NAMALWA (cell line): Measurements from ENCODE around the gene DRGX.

Experiments
- DNase-seq: peaks from one replicate; pipeline ENCODE4 v3.0.0-alpha.2; 2015; ENCODE audit warnings: low spot score

The DRGX gene

DNA sequence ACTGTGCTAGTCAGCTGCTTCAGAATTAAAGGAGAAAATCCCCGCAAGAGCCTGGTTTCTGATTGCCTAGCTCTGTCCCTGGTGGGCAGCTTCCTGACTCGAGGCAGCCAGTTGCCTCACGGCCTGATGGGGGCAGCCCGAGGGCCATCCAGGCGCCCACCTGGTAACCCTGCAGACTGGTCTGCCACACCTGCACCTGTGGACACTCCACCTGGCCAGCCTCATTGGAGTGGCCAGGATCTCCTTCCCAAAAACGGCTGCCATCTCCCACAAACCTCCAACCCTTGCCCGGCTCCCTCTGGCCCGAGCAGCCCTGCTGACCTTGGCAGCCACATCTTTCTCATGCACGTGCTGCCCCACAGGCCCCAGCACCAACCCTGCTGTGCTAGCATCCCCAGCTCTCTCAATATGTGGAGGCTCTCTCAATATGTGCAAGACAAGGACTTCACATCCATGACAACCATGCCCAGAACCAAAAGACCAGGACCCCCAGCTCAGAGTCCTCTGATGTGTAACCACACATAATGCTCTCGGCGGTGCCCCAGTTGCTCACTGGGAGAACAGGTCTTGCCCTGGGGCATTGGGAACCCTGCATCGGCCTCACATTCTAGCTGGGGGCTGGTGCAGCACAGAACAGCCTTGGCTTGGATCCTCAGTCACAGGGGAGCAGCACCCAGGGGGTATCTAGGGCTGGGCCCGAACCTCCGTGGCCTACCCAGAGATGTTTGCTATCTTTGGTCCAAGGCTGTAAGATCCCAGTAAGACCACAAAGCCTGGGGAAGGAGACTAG, 14.6 kb downstream of the DRGX start:
- no peak for DNase-seq

DNA sequence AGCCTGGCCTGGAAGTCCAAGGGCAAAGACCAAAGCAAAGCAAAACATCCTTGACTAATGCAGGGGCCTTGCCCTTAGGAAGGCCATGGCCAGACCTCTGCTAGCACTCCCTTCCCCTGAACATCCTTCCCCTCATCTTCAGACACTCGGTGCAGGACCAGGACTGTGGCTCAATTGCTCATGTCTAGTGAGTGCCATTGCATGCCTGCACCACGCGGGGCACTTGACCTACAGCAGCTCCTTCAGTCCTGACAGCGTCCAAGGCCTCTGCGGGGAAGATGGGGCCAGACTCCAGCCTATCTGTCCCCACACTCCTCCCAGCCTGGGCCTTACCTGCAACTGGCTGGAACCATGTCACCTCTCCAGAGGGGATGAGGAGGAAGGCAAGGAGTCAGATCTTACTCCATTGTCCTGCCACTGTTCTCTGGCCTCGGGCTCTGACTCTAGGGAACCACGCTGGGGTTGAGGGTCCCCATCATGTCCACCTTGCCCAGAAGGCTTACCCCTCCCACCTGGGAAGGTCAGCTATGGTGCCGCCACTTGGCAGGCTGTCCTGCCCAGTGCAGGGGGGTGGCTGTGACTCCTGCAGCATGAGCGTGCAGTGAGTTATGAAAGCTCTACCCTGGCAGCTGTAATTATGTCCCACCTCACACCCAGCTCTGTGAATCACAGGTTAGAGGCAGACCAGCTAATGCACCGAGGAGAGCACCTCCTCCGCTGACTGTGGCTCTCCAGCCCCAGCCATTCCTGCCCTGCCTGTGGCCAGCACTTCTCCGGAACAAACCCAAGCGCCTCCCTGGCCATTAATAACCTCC, 16.1 kb downstream of the DRGX start:
- peak; percentile 34 for DNase-seq

DNA sequence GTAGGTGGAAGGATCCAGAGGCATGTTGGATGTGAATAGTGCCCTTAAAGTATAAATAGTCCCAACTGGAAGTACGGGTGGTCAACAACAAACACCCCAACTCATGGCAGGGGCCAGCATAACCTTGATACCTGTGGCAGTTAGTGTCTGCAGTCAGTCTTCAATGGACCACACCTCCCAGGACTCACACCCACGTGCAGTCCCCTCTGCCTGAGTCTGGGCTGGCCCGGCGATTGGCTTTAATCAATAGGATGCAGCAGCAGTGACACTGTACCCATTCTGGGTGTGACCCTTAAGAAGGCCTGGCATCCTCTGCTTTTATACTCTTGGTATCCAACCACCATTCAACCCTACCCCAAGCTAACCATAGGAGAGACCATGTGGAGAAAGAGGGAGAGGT, 18.6 kb downstream of the DRGX start:
- no peak for DNase-seq

DNA sequence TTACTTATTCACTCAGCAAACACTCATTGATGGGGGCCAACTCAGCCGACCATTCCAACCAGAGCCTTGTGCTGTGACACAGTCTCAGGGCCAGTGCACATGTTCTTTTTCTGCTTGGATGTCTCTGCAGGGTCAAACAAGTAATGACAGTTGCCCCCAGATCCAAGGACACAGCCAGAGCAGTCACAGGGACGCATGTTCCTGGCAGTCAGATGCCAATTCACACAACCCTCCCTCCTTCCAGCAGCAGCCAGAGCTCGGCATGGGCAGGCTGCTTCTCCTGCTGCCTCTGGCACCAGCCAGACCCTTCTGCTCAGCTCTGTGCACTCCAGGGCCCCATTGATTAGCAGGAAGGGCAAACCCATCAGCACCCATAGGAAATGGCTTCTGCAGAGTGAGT, 20.3 kb downstream of the DRGX start:
- no peak for DNase-seq

DNA sequence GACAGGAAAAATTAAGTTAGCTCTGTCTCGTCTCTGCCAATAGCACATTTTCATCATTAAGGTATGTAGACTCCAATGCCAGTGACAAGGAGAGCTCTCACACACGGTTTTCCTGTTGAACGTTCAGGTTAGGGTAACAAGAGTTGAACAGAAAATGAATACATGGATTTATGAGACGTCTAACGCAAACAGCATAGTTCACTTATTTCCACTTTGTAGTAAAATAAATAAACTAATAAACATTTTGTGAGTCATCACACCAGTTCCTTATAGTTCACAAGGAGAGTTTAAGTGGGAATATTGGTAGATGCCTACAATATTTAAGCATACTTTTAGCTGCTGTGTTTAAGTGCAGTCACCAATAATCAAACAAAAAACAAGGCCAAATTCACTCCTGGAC, 21.1 kb downstream of the DRGX start:
- no peak for DNase-seq

DNA sequence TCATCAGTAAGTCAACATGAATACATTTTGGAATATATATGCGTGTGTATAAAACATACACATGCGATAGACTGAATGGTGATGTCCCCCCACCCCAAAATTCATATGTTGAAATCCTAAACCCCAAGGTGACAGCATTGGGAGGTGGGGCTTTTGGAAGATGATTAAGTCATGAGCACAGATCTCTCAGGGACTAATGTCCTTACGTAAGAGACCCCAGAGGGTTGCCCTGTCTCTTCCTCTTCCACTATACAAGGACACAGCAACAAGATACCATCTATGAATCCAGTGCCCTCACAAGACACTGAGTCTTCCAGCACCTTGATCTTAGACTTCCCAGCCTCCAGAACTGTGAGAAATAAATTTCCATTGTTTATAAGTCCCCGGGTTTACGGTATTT, 22.5 kb downstream of the DRGX start:
- DNase-seq = no peak

DNA sequence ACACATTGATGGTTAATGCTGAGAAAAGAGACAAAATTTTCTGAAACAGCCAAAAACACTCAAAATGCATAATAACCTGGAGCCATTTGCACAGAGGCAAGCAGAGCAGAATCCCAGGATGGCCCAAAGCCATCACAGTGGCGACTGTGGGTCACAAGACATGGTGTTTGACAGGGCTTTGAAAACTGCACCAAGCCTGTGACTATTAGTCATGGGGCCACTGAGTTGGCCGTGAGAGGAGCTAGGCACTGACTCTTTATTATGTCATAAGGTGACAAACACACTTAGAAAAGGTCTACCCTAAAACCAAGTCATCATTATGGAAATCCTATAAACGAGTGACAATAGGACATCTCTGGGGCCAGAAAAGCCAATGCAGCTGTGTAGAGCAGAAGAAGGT, 23.9 kb downstream of the DRGX start:
- no peak for DNase-seq

DNA sequence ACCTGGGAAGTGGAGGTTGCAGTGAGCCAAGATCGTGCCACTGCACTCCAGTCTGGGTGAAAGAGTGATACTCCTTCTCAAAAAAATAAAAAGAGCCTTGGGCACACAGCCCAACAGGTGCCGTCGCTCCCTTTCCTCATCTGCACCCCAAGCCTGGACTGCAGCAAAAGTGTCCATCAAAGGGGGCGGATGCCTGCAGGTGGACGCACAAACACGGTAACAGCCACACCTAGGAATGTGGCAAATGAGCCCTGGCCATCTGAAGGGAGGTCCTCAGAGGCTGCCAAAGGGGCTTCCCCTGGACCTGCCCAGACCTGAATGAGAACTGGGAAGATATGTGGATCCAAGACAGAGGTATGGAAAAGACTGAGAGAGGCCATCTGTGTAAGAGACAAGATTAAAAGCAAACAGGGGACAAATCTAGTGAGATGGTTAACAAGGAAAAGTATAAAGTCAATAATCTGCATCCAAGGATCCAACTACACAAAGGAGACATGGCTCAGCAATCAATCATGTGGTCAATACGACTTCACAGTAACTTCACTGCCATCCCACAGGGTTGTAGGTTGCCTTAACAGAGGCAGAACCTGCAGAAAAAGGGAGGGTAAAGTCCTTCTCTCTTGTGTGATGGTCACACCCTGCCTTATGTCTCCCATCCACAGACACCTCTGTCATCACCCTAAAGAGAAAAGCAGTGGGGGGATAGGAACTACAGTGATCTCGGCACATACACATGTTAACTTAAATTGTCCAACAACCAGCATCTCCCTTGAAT, 25.4 kb downstream of the DRGX start:
- DNase-seq = no peak

DNA sequence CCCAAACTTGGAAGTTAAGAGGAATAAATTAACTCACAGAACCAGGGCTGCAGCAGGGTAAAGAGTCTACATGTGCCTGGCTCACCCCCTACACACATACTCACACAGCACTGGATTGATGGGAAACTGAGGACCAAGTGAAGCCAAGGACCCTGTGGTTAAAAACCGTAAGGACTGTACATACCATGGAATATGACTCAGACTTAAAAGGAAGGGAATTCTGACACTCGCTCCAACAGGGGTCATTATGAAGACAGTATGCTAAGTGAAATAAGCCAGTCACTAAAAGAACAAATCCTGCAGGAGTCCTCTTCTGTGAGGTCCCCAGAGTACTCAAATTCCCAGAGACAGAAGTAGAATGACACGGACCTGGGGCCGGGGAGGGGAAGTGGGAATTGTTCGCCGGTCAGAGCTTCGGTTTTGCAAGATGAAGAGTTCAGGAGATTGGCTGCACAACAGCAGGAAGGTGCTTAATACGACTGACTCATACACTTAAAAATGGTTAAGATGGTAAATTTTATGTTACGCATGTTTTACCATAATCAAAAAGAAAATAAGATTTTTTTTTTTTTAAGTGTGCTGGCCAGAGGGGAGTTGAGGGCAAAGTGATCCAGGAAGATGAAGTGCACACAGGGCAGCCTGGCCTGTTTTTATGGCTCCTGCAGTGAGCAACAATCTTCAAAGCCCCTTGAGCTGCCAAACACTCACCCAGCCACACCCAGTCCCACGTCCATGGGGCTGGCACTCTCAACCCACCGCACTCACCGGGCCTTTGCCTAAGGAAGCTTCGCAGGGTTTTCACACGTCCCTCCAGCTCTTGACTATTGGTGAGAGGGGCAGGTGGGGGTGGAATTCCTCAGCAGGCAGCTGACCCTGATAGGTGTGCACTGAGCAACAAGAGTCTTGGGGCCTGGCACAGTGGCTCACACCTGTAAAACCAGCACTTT, 26.4 kb downstream of the DRGX start:
- DNase-seq = no peak

DNA sequence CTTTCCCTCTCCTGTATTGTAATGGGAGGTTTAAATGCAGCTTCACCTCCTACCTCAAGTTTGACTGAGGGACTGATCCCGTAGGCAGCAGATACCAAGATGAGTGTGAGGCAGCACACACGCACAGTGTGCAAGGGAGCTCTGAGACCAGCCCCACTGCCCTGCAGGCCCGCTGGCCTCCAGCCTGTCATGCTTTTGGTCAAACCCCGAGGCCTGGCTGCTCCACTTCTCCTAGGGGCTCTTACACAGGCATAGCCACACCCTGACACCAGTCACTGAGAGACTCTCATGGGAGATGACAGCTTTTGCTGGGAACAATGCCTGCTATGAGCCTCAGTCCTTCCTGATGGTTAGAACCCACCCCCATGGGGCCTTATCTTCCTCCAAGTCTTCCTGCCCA, 27.6 kb downstream of the DRGX start:
- no peak for DNase-seq

DNA sequence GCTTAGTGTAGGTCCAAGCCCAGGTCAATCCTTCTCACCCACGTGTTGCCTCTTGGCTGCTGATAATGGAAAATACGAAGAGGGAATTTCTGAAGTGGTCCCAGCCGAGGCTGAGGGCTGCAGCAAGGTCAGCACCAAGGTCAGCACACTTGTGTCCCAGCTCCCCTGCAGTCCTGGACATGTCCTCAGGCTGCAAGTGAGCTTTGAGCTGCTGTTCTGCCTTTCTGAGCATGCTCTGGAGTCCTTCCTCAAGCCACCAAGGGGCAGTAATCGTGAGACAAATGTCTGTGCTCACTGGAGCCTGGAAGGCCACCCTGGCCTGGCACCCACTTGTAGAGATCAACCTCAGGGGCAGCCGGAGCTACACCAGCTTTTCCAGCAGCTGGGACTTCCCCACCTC, 28.3 kb downstream of the DRGX start:
- DNase-seq = peak; percentile 5

DNA sequence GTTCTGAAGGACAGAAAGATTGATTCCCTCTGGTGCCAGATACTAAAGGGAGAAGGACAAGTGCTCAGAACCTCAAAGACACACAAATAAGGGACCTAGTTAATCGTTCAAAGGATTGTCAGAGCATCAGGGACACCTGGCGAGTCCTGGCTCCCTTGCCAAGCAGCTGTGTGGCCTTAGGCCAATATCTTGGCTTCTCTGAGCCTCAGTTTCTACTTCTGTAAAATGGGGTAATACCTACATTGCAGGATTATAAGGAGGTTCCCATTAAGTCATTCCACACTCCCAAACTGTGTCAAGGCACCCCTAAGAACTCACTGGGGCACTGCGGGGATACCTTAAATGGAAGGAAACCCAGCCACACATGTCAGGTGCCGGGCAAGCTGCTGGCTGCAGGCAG, 29.4 kb downstream of the DRGX start:
- DNase-seq = no peak

DNA sequence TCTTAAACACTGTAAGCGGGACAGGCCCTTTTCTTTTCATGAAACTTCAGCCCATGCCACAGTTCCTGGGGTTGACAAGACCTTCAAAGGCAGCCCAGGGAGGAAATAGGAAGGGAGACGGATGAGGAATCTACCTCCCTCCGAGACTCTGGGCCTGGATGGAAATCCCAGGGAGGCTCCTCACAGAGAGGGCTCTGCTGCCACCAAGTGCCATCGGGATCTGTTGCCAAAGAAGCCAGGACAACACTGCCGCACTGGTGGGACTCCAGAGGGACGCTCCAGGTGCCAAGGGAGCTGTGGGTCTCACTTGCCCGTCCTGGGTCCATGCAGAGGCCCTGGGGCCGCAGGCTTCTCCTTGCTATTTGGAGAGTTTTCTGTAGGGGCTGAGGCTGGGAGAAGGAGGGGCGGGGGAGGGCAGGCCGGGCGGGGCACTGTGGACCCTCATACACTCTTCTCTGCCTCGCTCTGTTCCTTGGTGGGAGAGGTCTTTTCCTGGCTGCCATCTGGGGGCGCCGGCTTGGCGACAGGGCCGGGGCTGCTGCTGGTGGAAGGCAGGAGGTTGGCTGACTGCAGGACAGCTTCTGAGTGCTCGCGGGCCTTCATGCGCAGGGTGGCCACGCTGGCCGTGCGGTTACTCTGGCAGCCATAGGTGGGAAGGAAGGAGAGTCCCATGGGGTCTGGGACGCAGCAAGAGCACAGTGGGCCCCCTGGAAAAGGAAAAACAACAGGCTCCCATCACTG, 30.0 kb downstream of the DRGX start:
- no peak for DNase-seq

DNA sequence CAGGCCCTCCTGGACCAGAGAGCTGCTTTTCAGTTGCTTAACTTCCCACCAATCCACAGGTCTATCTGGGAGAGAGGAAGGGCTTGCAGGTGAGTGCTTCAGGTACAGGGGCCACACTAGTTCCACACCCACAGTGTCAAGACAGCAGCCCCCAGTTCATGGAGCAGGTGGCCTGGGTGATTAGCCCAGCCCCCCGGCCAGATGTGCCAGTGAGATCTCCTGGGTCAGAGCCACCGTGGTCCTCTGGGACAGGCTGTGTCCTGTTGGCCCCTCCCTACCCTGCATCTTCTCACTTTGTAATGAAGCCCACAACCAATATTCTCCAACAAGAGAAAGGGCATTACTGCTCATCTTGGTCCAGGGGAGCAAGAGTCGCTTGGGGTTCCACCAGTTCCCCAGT, 30.6 kb downstream of the DRGX start:
- no peak for DNase-seq

DNA sequence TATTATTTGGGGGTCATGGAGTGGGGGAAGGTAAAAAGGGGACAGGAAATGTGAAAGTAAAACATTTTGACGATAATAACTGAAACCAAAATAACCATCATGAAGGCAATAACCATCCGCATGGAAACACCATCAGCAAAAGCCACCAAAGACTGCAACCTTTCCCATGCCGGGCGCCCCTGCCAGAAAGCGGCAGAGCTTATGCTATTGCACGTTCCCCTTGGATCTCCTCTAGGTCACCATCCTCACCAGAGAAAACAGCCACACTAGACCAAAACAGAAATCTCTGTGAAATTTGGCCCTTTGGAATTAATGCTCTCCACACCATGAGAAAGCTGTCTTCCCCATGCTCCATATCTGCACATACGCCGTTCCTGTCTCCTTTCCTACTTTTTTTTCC, 31.1 kb downstream of the DRGX start:
- no peak for DNase-seq

DNA sequence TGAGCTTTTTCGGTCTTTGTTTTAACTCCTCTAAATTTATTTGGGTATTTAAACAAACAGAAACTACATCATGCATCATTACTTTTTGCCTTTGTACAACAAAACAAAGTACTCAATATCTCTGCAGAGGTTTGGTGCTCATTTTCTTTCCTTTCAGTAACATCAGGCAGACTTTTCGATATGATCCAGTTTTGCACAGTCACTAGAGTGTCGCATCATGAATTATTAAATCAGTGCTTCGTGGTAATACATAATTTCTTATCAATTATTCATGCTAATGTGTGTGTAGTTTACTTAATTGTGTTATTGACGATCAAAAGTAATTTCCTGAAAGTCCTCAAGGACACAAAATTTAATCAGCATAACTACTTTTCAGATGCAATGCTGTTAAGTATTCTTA, 31.8 kb downstream of the DRGX start:
- no peak for DNase-seq

DNA sequence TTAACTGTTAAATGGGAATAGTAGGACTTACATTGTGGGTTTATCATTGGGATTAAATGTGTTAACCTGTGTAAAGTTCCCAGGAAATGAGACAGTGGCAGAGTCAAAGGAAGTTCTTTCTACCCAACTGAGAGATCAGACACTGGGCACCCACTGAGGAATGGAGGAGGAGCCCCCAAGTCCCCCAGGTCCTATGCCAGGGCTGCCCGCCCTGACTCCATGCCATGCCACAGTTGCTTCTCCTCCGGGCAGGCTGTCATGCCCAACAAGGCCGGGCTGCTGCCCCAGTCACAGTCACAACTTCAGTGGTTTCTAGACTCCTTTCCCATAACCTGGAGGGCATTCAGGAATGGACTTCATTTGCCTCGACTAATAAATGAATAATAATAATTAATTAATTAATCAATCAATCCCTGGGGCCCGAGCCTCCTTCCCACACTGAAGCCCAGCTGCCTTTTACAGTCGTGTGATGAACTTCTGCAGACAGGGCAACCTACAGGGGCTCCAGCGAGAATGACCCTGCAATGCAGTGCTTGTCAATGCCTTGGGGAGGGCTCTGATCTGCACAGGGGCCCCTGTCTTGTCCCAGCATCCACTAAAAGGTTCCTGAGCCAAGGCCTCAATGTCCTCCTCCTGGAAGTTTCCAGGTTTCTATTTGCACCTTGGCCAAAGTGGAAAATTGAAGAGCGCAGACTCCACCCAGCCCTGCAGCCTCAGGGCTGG, 32.4 kb downstream of the DRGX start:
- no peak for DNase-seq

DNA sequence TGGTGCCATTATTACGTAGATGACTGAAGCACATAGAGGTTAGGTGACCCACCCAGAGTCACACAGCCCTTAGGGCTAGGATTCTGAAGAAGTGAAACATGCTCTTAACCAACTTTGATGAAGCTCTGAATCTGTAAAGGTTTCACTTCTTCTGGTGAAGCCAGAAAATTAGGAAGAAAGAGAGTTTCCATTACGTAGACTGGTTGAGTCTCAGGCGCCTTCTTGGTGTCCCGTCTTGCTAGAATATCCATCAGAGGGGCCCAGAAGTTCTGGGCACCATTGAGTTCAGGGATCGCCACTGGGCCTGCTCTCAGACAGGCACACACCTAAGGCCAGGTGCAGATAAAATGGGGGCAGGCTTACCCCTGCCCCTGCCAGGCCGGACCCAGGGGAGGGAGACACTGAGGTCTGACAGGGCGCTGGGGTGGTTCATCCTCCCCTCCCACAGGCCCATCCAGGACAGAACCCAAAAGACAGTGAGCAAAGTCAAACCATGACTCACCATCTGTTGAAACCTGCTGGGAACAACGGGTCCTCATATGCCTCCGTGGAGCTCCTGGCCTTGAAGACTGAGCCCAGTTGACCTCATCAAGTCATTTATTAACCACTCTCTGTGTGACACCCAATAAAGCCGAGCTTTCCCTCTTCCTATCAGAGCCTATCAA, 33.2 kb downstream of the DRGX start:
- DNase-seq = no peak

DNA sequence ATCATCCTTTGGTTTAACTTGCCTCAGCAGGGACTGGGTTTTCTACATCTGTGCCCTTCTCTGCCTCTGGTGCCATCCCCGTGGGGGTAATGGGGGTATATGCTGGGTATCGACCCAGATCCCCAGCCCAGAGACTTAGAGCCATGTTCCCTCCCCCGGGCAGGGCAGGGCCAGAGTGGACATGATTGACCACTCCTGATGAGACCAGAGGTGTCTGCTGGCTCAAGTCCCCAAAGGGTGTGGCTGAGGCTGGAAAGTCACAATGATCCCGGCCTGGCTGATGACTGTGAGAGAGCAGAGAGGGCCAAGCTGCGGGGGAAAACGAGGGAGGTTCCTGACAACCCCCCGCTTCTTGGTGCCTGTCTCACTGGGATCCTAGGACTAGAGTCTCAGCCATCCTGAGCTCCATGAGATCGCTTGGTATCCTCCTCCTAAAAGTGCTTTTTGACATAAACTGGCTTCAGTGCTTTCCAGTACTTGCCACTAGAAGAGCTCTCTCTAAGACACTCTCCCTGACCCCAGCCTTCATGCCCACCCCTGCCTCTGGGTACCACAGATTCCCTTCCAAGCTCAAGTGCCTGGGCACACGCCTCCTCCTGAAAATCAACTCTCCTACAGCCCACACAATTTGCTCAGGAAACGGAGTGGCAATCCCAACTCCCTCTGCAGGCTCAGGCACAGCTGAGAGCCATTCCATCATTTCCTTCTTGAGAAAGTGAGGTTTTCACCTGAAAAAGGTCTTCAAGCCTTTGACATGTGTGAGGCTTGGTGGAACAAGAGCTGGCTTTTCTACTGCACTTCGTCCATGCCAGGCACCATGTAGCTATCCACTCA, 33.9 kb downstream of the DRGX start:
- no peak for DNase-seq
